ENCODE measurements around the gene BPTF.
"Not testable (repeated sequence)": the region's sequence is repeated elsewhere in the genome, so short reads cannot be mapped to it uniquely, and the experiment has no call there.

BPTF gene

DNA sequence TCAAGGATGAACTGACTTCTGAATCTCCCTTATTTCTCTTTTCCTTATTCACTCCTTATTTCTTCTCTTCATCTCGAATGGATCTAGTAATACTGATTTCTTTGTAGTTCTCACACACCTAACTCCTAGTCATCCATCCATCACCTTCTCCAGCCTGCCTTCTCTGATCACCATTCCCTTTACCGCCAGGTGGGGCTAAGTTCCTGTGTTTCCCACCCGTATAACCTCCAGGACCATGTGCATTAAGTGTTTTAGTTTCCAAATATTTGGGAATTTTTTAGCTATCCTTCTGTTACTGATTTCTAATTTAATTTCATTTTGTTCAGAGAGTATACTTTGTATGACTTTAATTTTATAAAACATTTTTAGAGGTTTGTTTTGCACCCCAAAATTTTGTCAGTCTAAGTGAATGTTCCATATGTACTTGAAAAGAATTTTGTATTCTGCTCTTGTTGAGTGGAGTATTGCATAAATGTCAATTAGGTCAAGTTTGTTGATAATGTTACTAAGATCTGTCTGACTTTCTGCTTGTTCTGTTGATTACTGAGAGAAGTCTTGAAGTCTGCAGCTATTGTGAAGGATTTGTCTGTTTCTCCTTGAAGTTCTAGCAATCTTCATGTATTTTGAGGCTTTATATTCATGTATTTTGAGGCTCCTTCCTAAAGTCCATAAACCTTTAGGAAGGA is 8.8 kb downstream of the BPTF start:
- no peak for DNase-seq

DNA sequence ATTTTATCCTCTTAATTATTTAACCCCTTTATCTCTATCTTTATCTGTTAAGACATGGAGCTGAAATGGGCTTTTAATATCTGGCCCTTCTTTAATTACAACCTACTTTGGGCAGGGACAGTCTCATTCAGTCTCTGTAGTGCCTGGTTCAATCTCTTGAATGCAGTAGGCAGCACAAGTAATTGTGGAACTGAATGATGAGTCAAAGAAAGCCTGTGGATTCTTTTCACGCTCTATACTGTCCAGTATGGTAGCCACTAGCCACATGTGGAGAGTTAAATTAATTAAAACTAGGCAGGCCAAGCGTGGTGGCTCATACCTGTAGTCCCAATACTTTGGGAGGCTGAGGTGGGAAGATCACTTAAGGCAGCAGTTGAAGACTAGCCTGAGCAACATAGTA is 9.3 kb downstream of the BPTF start:
- no peak for DNase-seq

DNA sequence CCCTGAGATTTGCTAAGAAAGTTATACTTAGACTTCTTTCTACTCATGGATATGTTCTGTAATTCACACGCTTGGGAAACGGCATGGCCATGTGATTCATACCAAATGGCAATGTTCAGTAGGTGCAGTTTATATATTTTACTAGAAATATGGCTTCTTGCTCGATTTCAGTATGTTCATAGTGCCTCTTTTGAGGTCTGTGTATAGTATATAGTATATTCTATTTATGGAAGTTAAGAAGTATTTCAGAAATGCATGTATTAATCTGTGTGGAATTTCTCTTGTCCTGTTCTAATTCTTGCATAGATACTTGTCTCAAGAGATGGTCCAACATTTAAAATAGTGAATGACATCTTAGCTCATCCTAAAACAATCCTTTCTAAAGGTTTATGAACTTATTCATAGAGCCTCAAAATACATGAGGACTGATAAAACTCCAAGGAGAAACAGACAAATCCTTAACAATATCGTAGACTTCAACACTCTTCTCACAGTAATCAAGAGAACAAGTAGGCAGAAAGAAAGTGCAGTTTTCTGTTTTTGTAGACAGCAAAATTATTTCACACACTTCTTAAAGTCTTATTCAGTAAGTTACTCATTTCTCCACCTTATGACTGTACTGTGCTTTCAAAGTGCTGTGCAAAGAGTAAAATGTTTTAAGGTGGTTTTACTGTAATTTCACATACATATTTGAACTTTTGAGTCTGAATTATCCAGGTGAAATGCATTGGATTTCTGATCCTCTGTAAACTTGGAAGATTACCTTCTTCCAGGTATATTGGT is 11.1 kb downstream of the BPTF start:
- no peak for DNase-seq

GRCh38 chr17:67837965-67838364 is 12.7 kb downstream of the BPTF start:
- DNase-seq: no peak

DNA sequence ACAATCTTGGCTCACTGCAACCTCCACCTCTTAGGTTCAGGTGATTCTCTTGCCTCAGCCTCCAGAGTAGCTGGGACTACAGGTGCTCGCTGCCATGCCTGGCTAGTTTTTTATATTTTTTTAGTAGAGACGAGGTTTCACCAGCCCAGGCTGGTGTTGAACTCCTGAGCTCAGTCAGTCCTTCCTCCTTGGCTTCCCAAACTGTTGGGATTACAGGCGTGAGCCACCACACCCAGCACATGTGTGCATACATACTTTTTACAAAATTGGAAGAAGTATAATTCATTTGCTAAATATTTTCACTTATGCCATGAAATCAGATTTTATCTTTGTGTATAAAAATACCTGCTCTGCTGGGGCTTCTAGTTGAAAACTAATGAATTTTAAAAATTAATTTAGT is 13.2 kb downstream of the BPTF start:
- DNase-seq: no peak

DNA sequence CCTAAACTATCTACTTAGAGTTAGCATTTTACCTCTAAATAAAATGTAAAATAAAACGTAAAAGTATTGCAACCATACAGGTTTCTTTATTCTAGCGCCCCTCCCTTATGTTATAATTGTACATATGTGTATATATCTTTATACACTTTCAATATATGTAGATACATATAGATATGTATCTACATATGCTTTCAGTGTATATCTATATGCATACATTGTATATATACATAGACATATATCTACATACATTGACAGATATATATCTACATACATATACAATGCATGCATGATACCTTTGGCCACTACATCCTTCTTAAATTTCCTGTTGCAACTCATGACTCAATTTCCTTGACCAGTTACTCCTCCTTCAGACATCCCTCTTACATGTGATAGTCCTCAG is 16.7 kb downstream of the BPTF start:
- DNase-seq: no peak

GRCh38 chr17:67842648-67843047 is 17.3 kb downstream of the BPTF start:
- DNase-seq: no peak

DNA sequence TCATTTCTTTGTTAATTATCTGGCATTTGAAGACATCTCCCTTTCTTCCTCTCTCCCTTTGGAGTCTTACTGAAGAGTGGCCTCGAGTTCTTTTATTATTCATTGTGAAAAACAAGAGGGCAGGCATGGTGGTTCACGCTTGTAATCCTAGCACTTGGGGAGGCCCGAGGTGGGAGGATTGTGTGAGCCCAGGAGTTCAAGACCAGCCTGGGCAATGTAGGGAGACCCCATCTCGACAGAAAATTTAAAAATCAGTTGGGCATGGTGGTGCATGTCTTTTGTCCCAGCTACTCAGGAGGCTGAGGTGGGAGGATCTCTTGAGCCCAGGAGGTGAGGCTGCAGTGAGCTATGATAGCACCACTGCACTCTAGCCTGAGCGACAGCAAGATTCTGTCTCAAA is 20.1 kb downstream of the BPTF start:
- DNase-seq: no peak

GRCh38 chr17:67848189-67848588 is 22.9 kb downstream of the BPTF start:
- DNase-seq: not testable (repeated sequence)

- DNase-seq: not testable (repeated sequence)
Measured at GRCh38 chr17:67848846-67849245, 23.5 kb downstream of the BPTF start.

DNA sequence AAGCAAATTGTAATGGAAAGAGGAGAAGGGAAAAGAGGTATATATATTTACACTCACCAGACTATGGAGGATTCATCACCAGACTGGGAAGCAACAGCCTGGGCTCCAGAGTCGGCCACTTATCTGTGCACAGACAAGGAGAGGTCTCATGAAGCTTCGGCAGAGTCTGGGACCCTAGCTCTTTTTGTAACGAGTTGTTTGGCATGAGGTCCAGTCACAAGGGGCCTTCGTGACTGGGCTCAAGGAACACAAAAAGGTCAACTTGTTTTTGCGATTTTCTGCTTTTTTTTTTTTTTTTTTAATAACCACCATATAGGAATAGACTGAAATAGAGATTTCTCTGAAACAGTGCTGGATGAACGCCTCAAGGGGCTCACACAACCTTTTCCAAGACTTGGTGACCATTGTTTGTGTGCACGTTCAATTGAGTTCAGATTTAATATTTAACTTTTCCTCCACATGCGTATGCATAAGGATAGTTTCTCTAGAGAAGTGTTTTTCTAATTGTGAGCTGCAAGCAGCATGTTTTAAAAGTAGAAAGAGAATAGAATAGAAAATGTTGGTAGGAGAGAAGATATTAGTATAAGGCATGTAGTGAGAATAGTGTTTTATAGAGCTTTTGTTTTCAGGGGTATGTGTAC is 25.8 kb downstream of the BPTF start:
- no peak for DNase-seq

DNA sequence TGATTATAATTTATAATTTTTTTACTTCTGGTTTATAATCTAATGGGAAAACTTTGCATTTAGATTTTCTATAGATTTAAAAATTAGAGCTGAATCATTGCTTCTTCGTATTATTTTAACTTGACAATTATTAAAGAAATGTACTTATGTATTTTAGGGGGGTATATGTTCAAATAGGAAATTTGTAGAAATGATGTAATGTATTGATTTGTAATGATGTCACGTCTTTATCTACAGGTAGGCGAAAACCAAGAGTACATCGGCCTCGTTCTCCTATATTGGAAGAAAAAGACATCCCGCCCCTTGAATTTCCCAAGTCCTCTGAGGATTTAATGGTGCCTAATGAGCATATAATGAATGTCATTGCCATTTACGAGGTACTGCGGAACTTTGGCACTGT is 28.4 kb downstream of the BPTF start:
- no peak for DNase-seq

DNA sequence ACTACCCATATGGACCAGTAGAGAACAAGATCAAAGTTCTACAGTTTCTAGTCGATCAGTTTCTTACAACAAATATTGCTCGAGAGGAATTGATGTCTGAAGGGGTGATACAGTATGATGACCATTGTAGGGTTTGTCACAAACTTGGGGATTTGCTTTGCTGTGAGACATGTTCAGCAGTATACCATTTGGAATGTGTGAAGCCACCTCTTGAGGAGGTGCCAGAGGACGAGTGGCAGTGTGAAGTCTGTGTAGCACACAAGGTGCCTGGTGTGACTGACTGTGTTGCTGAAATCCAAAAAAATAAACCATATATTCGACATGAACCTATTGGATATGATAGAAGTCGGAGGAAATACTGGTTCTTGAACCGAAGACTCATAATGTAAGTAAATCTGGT is 29.1 kb downstream of the BPTF start:
- no peak for DNase-seq

GRCh38 chr17:67855504-67856324 is 30.4 kb downstream of the BPTF start:
- DNase-seq: no peak

DNA sequence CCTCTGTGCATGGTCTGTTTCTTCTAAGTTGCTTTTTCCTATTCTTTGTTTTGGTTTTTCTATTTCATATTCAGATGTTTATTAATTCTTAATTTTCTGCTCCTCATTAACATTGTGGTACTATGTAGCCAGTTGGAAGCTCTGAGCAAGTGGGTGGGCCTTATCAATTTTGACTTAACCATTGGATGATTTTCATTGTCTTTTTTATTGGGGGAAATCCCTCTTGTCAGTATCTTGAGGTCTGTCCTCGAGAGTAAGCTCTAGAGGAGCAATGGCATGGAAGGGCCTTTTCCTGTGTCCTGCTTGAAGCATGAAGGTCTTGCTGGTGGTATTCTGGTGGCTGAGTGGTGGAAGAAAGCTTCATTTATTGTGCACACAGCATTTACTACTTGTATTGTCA is 31.1 kb downstream of the BPTF start:
- DNase-seq: not testable (repeated sequence)

- DNase-seq: no peak
Measured at GRCh38 chr17:67862614-67863217, 37.4 kb downstream of the BPTF start.

- DNase-seq: no peak
Measured at GRCh38 chr17:67863624-67864247, 38.4 kb downstream of the BPTF start.

- no peak for DNase-seq
Measured at GRCh38 chr17:67865438-67865837, 40.1 kb downstream of the BPTF start.

GRCh38 chr17:67867591-67867990 is 42.3 kb downstream of the BPTF start:
- no peak for DNase-seq

- no peak for DNase-seq
Measured at GRCh38 chr17:67868176-67868575, 42.9 kb downstream of the BPTF start.

DNA sequence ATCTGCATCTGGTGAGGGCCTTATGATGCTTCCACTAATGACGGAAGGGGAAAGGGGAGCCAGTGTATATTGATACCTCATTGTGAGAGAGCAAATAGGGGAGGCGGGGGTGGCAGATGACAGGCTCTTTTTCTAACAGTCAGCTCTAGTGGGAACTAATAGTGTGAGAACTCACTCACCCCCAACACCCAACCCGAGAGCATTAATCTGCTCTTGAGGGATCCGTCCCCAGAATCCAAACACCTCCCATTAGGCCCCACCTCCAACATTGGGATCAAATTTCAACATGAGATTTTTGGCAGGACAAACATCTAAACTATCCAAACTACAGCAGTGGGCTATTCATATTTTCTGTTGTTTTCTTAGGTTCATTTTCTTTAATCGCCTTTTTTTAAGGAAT is 54.4 kb downstream of the BPTF start:
- DNase-seq: no peak

GRCh38 chr17:67881083-67881482 is 55.8 kb downstream of the BPTF start:
- DNase-seq: no peak

All from NCI-H2107 (cell line).